Osteoblast (primary cell): ENCODE measurements around the gene RNF212. TPM values are rescaled to one million over a fixed set of nuclear protein-coding genes. Genes with fewer than 3 reads are reported as not detected.

Experiments used
- DNase-seq: peaks from one replicate; pipeline ENCODE4 v3.0.0; 2011; ENCODE audit warnings: low spot score, mixed read lengths; ENCODE audit not compliant: insufficient read length; ENCODE audit errors: missing footprints
- H2AFZ ChIP-seq: 2 replicates; pipeline ENCODE4 v1.6.0; 2011; ENCODE audit warnings: mild to moderate bottlenecking, low read length
- H3K27ac ChIP-seq: 2 replicates; pipeline ENCODE4 v1.5.1; 2011; ENCODE audit warnings: mild to moderate bottlenecking, low read depth, low read length, moderate library complexity
- H3K27me3 ChIP-seq: 2 replicates; pipeline ENCODE4 v1.6.0; 2012; ENCODE audit warnings: mild to moderate bottlenecking, control low read depth, inconsistent platforms, low read length, moderate library complexity; ENCODE audit not compliant: insufficient read depth
- H3K36me3 ChIP-seq: 2 replicates; pipeline ENCODE4 v1.5.1; 2011; ENCODE audit warnings: mild to moderate bottlenecking, low read length, control low read depth, moderate library complexity; ENCODE audit not compliant: insufficient read depth
- H3K4me1 ChIP-seq: 2 replicates; pipeline ENCODE4 v1.5.1; 2011; ENCODE audit warnings: mild to moderate bottlenecking, low read length, control low read depth, moderate library complexity; ENCODE audit not compliant: insufficient read depth
- H3K4me2 ChIP-seq: 2 replicates; pipeline ENCODE4 v1.6.0; 2011; ENCODE audit warnings: mild to moderate bottlenecking, low read length; ENCODE audit not compliant: insufficient read depth
- H3K4me3 ChIP-seq: fragments of 200-600 bp; sonication (generic); 3 replicates; pipeline ENCODE4 v1.5.1; 2012; ENCODE audit warnings: mild to moderate bottlenecking, low read length, inconsistent platforms; ENCODE audit not compliant: insufficient read depth
- H3K79me2 ChIP-seq: 2 replicates; pipeline ENCODE4 v1.6.0; 2012; ENCODE audit warnings: mild to moderate bottlenecking, low read length, control low read depth, inconsistent platforms; ENCODE audit not compliant: insufficient read depth
- H3K9me3 ChIP-seq: 2 replicates; pipeline ENCODE4 v1.5.1; 2011; ENCODE audit warnings: low read depth, low read length, control low read depth
- H4K20me1 ChIP-seq: 2 replicates; pipeline ENCODE4 v1.6.0; 2012; ENCODE audit warnings: mild to moderate bottlenecking, low read length, control low read depth; ENCODE audit not compliant: insufficient read depth
- CTCF ChIP-seq: IDR thresholded peaks from 2 replicates; pipeline ENCODE4 v1.5.1; 2011; ENCODE audit warnings: mild to moderate bottlenecking, low read depth, low read length, moderate library complexity; ENCODE audit errors: extremely low read depth
- total RNA-seq: library from RNA; depleted of rRNA; stranded (reverse); fragments of >200 nt; gene quantifications from 2 replicates; pipeline ENCODE4 v1.2.3, GENCODE V29; 2012

Gene RNF212
- total RNA-seq, 1 donor = 7.6 TPM

GRCh38 chr4:1074077-1074476 is 39.3 kb downstream of the RNF212 start:
- no peak overlapping the region for H3K4me3 ChIP-seq
- H3K27ac ChIP-seq = no peak overlapping the region
- no peak for DNase-seq
- no peaks in the 10 kb centered on the region for H4K20me1 ChIP-seq
- H3K4me1 ChIP-seq = no peaks in the 10 kb centered on the region
- H3K36me3 ChIP-seq = no peaks in the 10 kb centered on the region
- H3K4me2 ChIP-seq = no peak overlapping the region
- no peaks in the 10 kb centered on the region for H3K9me3 ChIP-seq
- no peak overlapping the region for H2AFZ ChIP-seq
- TF ChIP-seq CTCF = no peak
- peaks cover 7% of the 10 kb centered on the region for H3K27me3 ChIP-seq
- no peaks in the 10 kb centered on the region for H3K79me2 ChIP-seq

GRCh38 chr4:1072830-1073446 is 40.4 kb downstream of the RNF212 start:
- no peaks in the 10 kb centered on the region for H3K4me1 ChIP-seq
- H3K79me2 ChIP-seq = no peaks in the 10 kb centered on the region
- no peaks in the 10 kb centered on the region for H3K9me3 ChIP-seq
- peak; percentile 93 for DNase-seq
- no peaks in the 10 kb centered on the region for H4K20me1 ChIP-seq
- H2AFZ ChIP-seq = no peak overlapping the region
- peaks cover 14% of the 10 kb centered on the region for H3K27me3 ChIP-seq
- H3K4me2 ChIP-seq = peak overlapping the region; percentile 21
- H3K36me3 ChIP-seq = no peaks in the 10 kb centered on the region
- no peak overlapping the region for H3K4me3 ChIP-seq
- no peak overlapping the region for H3K27ac ChIP-seq
- TF ChIP-seq CTCF = peak; percentile 86

DNA sequence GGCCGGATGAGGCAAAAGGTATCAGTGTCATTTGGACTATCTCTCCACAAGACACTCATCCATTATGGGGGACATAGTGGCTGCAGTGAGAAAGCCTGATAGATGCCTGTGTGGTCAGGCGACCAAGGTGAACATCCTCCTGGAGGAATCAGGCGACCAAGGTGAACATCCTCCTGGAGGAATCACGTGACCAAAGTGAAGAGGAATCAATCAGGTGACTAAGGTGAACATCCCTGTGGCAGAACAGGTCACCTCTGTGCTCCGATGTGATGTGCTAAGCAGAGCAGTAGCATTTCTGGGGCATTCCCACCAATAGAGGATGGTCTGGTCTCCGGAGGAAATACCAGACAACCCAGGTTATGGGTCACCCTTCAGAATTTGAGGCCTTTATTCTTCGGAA is 44.0 kb downstream of the RNF212 start:
- H4K20me1 ChIP-seq = no peaks in the 10 kb centered on the region
- no peaks in the 10 kb centered on the region for H3K79me2 ChIP-seq
- H3K27me3 ChIP-seq = peaks cover 25% of the 10 kb centered on the region
- no peak overlapping the region for H3K4me3 ChIP-seq
- H3K36me3 ChIP-seq = no peaks in the 10 kb centered on the region
- H3K4me1 ChIP-seq = no peaks in the 10 kb centered on the region
- no peaks in the 10 kb centered on the region for H3K9me3 ChIP-seq
- H3K4me2 ChIP-seq = no peak overlapping the region
- H3K27ac ChIP-seq = no peak overlapping the region
- DNase-seq = no peak
- TF ChIP-seq CTCF = no peak
- H2AFZ ChIP-seq = no peak overlapping the region

DNA sequence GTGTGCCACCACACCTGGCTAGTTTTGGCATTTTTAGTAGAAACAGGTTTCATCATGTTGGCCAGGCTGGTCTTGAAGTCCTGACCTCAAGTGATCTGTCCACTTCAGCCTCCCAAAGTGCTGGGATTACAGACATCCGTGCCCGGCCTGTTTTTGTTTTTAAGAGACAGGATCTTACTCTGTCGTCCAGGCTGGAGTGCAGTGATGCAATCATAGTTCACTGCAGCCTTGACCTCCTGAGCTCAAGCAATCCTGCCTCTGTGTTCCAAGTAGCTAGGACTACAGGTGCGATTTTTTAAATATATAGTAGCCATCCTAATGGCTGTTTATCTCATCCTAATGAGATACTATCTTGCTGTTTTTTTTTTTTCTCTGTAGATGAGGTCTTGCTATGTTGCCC is 47.6 kb downstream of the RNF212 start:
- H3K4me1 ChIP-seq = no peaks in the 10 kb centered on the region
- H3K27me3 ChIP-seq = peaks cover 49% of the 10 kb centered on the region
- no peak for TF ChIP-seq CTCF
- DNase-seq = no peak
- no peaks in the 10 kb centered on the region for H3K79me2 ChIP-seq
- H3K36me3 ChIP-seq = no peaks in the 10 kb centered on the region
- H3K4me3 ChIP-seq = no peak overlapping the region
- no peak overlapping the region for H3K4me2 ChIP-seq
- H3K9me3 ChIP-seq = no peaks in the 10 kb centered on the region
- H3K27ac ChIP-seq = no peak overlapping the region
- no peak overlapping the region for H2AFZ ChIP-seq
- no peaks in the 10 kb centered on the region for H4K20me1 ChIP-seq
